Activated CD8-positive, alpha-beta memory T cell treated with anti-CD3 and anti-CD28 coated beads, Interleukin-2, amount 10 ng/mL, durations not matched to agents 7 days and 5 days (primary cell): Measurements from ENCODE around the gene TBCEL. TPM values are rescaled to one million over a fixed set of nuclear protein-coding genes. Genes with fewer than 3 reads are reported as not detected.

Source experiments
- ATAC-seq: fragments of 150-1000 bp; cut with Tn5 transposase; one replicate; pipeline ENCODE4 v1.10.0; 2021; ENCODE audit warnings: moderate library complexity
- CTCF ChIA-PET: fragments of 350-600 bp; sonication (Branson Sonifier 250); formaldehyde crosslinking; loops from one replicate; lab custom pipeline; 2021; ENCODE audit warnings: antibody characterized with exemption; lab: Charles Lee
- DNase-seq: peaks from one replicate; pipeline ENCODE4 v3.0.0-alpha.2; 2020
- H3K27ac Mint-ChIP-seq: one replicate; pipeline ENCODE4 v1.8.0; 2021; ENCODE audit warnings: mild to moderate bottlenecking, mixed read lengths
- H3K27me3 Mint-ChIP-seq: one replicate; pipeline ENCODE4 v1.8.0; 2021; ENCODE audit warnings: mixed read lengths
- H3K36me3 Mint-ChIP-seq: one replicate; pipeline ENCODE4 v1.8.0; 2021; ENCODE audit warnings: mild to moderate bottlenecking, mixed read lengths
- H3K4me1 Mint-ChIP-seq: one replicate; pipeline ENCODE4 v1.8.0; 2021; ENCODE audit warnings: mixed read lengths
- H3K4me3 Mint-ChIP-seq: one replicate; pipeline ENCODE4 v1.8.0; 2021; ENCODE audit warnings: mild to moderate bottlenecking, moderate library complexity, mixed read lengths
- H3K9me3 Mint-ChIP-seq: one replicate; pipeline ENCODE4 v1.8.0; 2022; ENCODE audit warnings: low read depth, mixed read lengths
- total RNA-seq, 2 experiments: library from RNA; stranded (reverse); gene quantifications; one replicate each; pipeline ENCODE4 v1.2.3, GENCODE V29; 2021

TBCEL gene
- total RNA-seq, 2 experiments from 2014 or later, result 11.2 to 14.0 TPM

GRCh38 chr11:121129362-121130340 lies 105.7 kb downstream of the TBCEL start:
- H3K27me3 Mint-ChIP-seq, result no peaks in the 10 kb centered on the region
- H3K4me3 Mint-ChIP-seq, result no peak overlapping the region
- DNase-seq (no peak), ATAC-seq (no peak)
- CTCF ChIA-PET, result no interaction called here
- H3K36me3 Mint-ChIP-seq, result no peaks in the 10 kb centered on the region
- no peak overlapping the region for H3K27ac Mint-ChIP-seq
- no peaks in the 10 kb centered on the region for H3K9me3 Mint-ChIP-seq
- no peaks in the 10 kb centered on the region for H3K4me1 Mint-ChIP-seq

- ATAC-seq (no peak), DNase-seq (no peak)
- H3K27me3 Mint-ChIP-seq, result no peaks in the 10 kb centered on the region
- H3K4me1 Mint-ChIP-seq, result no peaks in the 10 kb centered on the region
- H3K27ac Mint-ChIP-seq, result no peak overlapping the region
- no peaks in the 10 kb centered on the region for H3K9me3 Mint-ChIP-seq
- no peaks in the 10 kb centered on the region for H3K36me3 Mint-ChIP-seq
- H3K4me3 Mint-ChIP-seq, result no peak overlapping the region
- CTCF ChIA-PET, result no interaction called here
These were observed 107.8 kb downstream of the TBCEL start for GRCh38 chr11:121131656-121132055.

- Mint-ChIP-seq H3K27me3 (no peaks in the 10 kb centered on the region), H3K4me1 (no peaks in the 10 kb centered on the region), H3K9me3 (no peaks in the 10 kb centered on the region), H3K36me3 (no peaks in the 10 kb centered on the region), H3K4me3 (no peak overlapping the region), H3K27ac (no peak overlapping the region)
- DNase-seq (no peak), ATAC-seq (no peak)
- CTCF ChIA-PET, result no interaction called here
These were observed 108.5 kb downstream of the TBCEL start for GRCh38 chr11:121132211-121132976.

GRCh38 chr11:121134741-121135312 lies 110.9 kb downstream of the TBCEL start:
- ATAC-seq, result no peak
- no peaks in the 10 kb centered on the region for H3K36me3 Mint-ChIP-seq

GRCh38 chr11:121137005-121137404 lies 113.1 kb downstream of the TBCEL start:
- Mint-ChIP-seq H3K27ac (no peak overlapping the region), H3K27me3 (no peaks in the 10 kb centered on the region), H3K9me3 (no peaks in the 10 kb centered on the region), H3K4me1 (no peaks in the 10 kb centered on the region), H3K4me3 (no peak overlapping the region), H3K36me3 (no peaks in the 10 kb centered on the region)
- CTCF ChIA-PET, result no interaction called here
- ATAC-seq (no peak), DNase-seq (no peak)

More at GRCh38 chr11:121134741-121135312, 110.9 kb downstream of the TBCEL start:
- no peak overlapping the region for H3K4me3 Mint-ChIP-seq
- CTCF ChIA-PET, result no interaction called here
- H3K27me3 Mint-ChIP-seq, result no peaks in the 10 kb centered on the region
- no peak for DNase-seq
- H3K4me1 Mint-ChIP-seq, result no peaks in the 10 kb centered on the region
- no peaks in the 10 kb centered on the region for H3K9me3 Mint-ChIP-seq
- H3K27ac Mint-ChIP-seq, result no peak overlapping the region

- no peak for ATAC-seq
- Mint-ChIP-seq H3K36me3 (no peaks in the 10 kb centered on the region), H3K4me1 (no peaks in the 10 kb centered on the region), H3K9me3 (no peaks in the 10 kb centered on the region), H3K4me3 (no peak overlapping the region), H3K27me3 (peaks cover 4% of the 10 kb centered on the region), H3K27ac (no peak overlapping the region)
- no peak for DNase-seq
- CTCF ChIA-PET, result no interaction called here
These were observed 114.4 kb downstream of the TBCEL start for GRCh38 chr11:121138259-121138658.

- DNase-seq (no peak), ATAC-seq (no peak)
- no peak overlapping the region for H3K4me3 Mint-ChIP-seq
- no peaks in the 10 kb centered on the region for H3K9me3 Mint-ChIP-seq
- H3K27me3 Mint-ChIP-seq, result peaks cover 4% of the 10 kb centered on the region
- CTCF ChIA-PET, result no interaction called here
- H3K27ac Mint-ChIP-seq, result no peak overlapping the region
- no peaks in the 10 kb centered on the region for H3K4me1 Mint-ChIP-seq
- no peaks in the 10 kb centered on the region for H3K36me3 Mint-ChIP-seq
These were observed 116.5 kb downstream of the TBCEL start for GRCh38 chr11:121140369-121140768.

Other genes starting within 250 kb of the TBCEL start
- gene TECTA, start 77.1 kb downstream of the TBCEL start, total RNA-seq, result under 1 TPM; 0.18 to 0.28 TPM